ENCODE data around the gene CCNT2.
A peak's percentile ranks its signal among the peaks of the same experiment; 100 is the strongest.

- peak in 3 of 6 experiments; percentile 13 to 53 (median 24) for TF ChIP-seq CTCF (IDR thresholded peaks at IDR 0.05)
- no peak for TF ChIP-seq POLR2A (IDR thresholded peaks at IDR 0.05)
Measured at GRCh38 chr2:134897932-134898331, 20.7 kb upstream of the CCNT2 start.

Measured in Peyer's patch (tissue), 4 donors.